ENCODE measurements around the gene LIPH. TPM values are rescaled to one million over a fixed set of nuclear protein-coding genes. Genes with fewer than 3 reads are reported as not detected.
"Not testable (repeated sequence)": the region's sequence is repeated elsewhere in the genome, so short reads cannot be mapped to it uniquely, and the experiment has no call there.

The LIPH gene
- polyA plus RNA-seq, 3 donors, result 0.34 to 1.7 (median 1.6) TPM

GRCh38 chr3:185504636-185505035 is 47.8 kb downstream of the LIPH start:
- WGBS, 3 donors, result 54 to 67% (median 61%) methylated on average over 3 of the region's 3 CpGs
- no peak overlapping the region for H3K27ac ChIP-seq (ENCODE audit: low read depth, low read length)

- 38 to 76% (median 68%) methylated on average over 1 of the region's 1 CpG for WGBS, 3 donors
- H3K27ac ChIP-seq (ENCODE audit: low read depth, low read length), result no peak overlapping the region
These were observed 48.9 kb downstream of the LIPH start for GRCh38 chr3:185503521-185503920.

- 48 to 74% (median 66%) methylated on average over 3 of the region's 3 CpGs for WGBS, 3 donors
- H3K27ac ChIP-seq (ENCODE audit: low read depth, low read length), result no peak overlapping the region
These were observed 49.4 kb downstream of the LIPH start for GRCh38 chr3:185502987-185503386.

GRCh38 chr3:185498503-185499396 is 53.6 kb downstream of the LIPH start, which contains the start of gene TMEM41A:
Gene TMEM41A, minus strand, starts transcription at chr3:185499035. Its CDS starts 74 bp downstream, at chr3:185498961.
- H3K27ac ChIP-seq (ENCODE audit: low read depth, low read length), result no peak within 1 kb of the TSS
- 0 to 1% (median 1%) methylated on average over 82 of the region's 82 CpGs for WGBS, 3 donors

GRCh38 chr3:185490241-185490640 is 62.1 kb downstream of the LIPH start:
- no peak overlapping the region for H3K27ac ChIP-seq (ENCODE audit: low read depth, low read length)
- 88 to 94% (median 94%) methylated on average over 4 of the region's 4 CpGs for WGBS, 3 donors

- WGBS, 3 donors, result 32 to 76% (median 70%) methylated on average over 3 of the region's 3 CpGs
- H3K27ac ChIP-seq (ENCODE audit: low read depth, low read length), result no peak overlapping the region
These were observed 62.9 kb downstream of the LIPH start for GRCh38 chr3:185489462-185489861.

- no peak overlapping the region for H3K27ac ChIP-seq (ENCODE audit: low read depth, low read length)
- WGBS, 3 donors, result 91 to 94% (median 92%) methylated on average over 5 of the region's 5 CpGs
These were observed 63.9 kb downstream of the LIPH start for GRCh38 chr3:185488465-185488864.

- 92 to 95% (median 94%) methylated on average over 5 of the region's 5 CpGs for WGBS, 3 donors
- H3K27ac ChIP-seq (ENCODE audit: low read depth, low read length), result no peak overlapping the region
These were observed 66.0 kb downstream of the LIPH start for GRCh38 chr3:185486394-185486793.

- 48 to 77% (median 71%) methylated on average over 3 of the region's 3 CpGs for WGBS, 3 donors
- no peak overlapping the region for H3K27ac ChIP-seq (ENCODE audit: low read depth, low read length)
These were observed 68.1 kb downstream of the LIPH start for GRCh38 chr3:185484296-185484695.

GRCh38 chr3:185479373-185479945 is 72.9 kb downstream of the LIPH start:
- WGBS, 3 donors, result 80 to 96% (median 85%) methylated on average over 2 of the region's 2 CpGs
- no peak overlapping the region for H3K27ac ChIP-seq (ENCODE audit: low read depth, low read length)

GRCh38 chr3:185477316-185477715 is 75.1 kb downstream of the LIPH start:
- H3K27ac ChIP-seq (ENCODE audit: low read depth, low read length), result no peak overlapping the region
- 68 to 81% (median 68%) methylated on average over 3 of the region's 3 CpGs for WGBS, 3 donors

- 96 to 100% (median 99%) methylated on average over 6 of the region's 6 CpGs for WGBS, 3 donors
These were observed 77.5 kb downstream of the LIPH start for GRCh38 chr3:185474922-185475321.

GRCh38 chr3:185473290-185473815 is 79.0 kb downstream of the LIPH start:
- WGBS, 3 donors, result 93 to 94% (median 94%) methylated on average over 15 of the region's 15 CpGs
- H3K27ac ChIP-seq (ENCODE audit: low read depth, low read length), result no peak overlapping the region

More at GRCh38 chr3:185474922-185475321, 77.5 kb downstream of the LIPH start:
- H3K27ac ChIP-seq (ENCODE audit: low read depth, low read length), result not testable (repeated sequence)

GRCh38 chr3:185470323-185470722 is 82.1 kb downstream of the LIPH start:
- 76 to 94% (median 77%) methylated on average over 3 of the region's 3 CpGs for WGBS, 3 donors
- no peak overlapping the region for H3K27ac ChIP-seq (ENCODE audit: low read depth, low read length)

GRCh38 chr3:185469542-185469941 is 82.8 kb downstream of the LIPH start:
- H3K27ac ChIP-seq (ENCODE audit: low read depth, low read length), result no peak overlapping the region
- WGBS, 3 donors, result 58 to 80% (median 72%) methylated on average over 3 of the region's 3 CpGs

GRCh38 chr3:185466123-185466522 is 86.3 kb downstream of the LIPH start:
- not testable (repeated sequence) for H3K27ac ChIP-seq (ENCODE audit: low read depth, low read length)
- WGBS, 3 donors, result 83 to 95% (median 87%) methylated on average over 5 of the region's 5 CpGs

GRCh38 chr3:185465471-185465870 is 86.9 kb downstream of the LIPH start:
- 87 to 95% (median 93%) methylated on average over 9 of the region's 9 CpGs for WGBS, 3 donors
- H3K27ac ChIP-seq (ENCODE audit: low read depth, low read length), result no peak overlapping the region

- no peak overlapping the region for H3K27ac ChIP-seq (ENCODE audit: low read depth, low read length)
- 78 to 82% (median 79%) methylated on average over 6 of the region's 6 CpGs for WGBS, 3 donors
These were observed 91.6 kb downstream of the LIPH start for GRCh38 chr3:185460719-185461350.

- WGBS, 3 donors, result 80 to 85% (median 82%) methylated on average over 5 of the region's 5 CpGs
- no peak overlapping the region for H3K27ac ChIP-seq (ENCODE audit: low read depth, low read length)
These were observed 92.1 kb downstream of the LIPH start for GRCh38 chr3:185460309-185460708.

All from adipose tissue (tissue), 3 donors.